GM12878 (cell line): ENCODE results near the gene RMP24.

Experiments
- ATAC-seq: fragments of 200-7000 bp; cut with Tn5 transposase; 3 replicates; pipeline ENCODE4 v1.9.1; 2020; ENCODE audit warnings: mild to moderate bottlenecking, moderate library complexity
- BruUV-seq: library from RNA; stranded (reverse); fragments of 400-500 nt; replicated peaks from 2 replicates; lab custom pipeline; 2021; lab: Mats Ljungman, UMichigan
- CTCF ChIA-PET: fragments of 300-600 bp; sonication (Branson Sonifier 250); formaldehyde crosslinking; extraction: SDS; loops from one replicate; lab custom pipeline; 2021; ENCODE audit warnings: inconsistent platforms; lab: Yijun Ruan, JAX
- POLR2A ChIA-PET: fragments of 350-600 bp; formaldehyde crosslinking; extraction: SDS; loops from one replicate; lab custom pipeline; 2021; ENCODE audit warnings: inconsistent platforms; lab: Charles Lee
- RAD21 ChIA-PET: fragments of 300-600 bp; sonication (Branson Sonifier 250); formaldehyde crosslinking; loops from one replicate; lab custom pipeline; 2023; ENCODE audit warnings: antibody characterized with exemption; ENCODE audit not compliant: unreplicated experiment; lab: Charles Lee
- SMC1A ChIA-PET: fragments of 300-600 bp; sonication (Branson Sonifier 250); formaldehyde crosslinking; loops from one replicate; lab custom pipeline; 2023; ENCODE audit not compliant: unreplicated experiment, uncharacterized antibody; lab: Charles Lee
- DNase-seq: peaks from one replicate; pipeline ENCODE4 v3.0.0-alpha.2; 2011; ENCODE audit warnings: low read depth, low spot score
- FAIRE-seq: peaks from 3 replicates; lab custom pipeline; 2011; peaks lifted over from hg19 to GRCh38; lab: Jason Lieb, UNC
- H2AFZ ChIP-seq: 2 replicates; pipeline ENCODE4 v1.6.0; 2011; ENCODE audit warnings: low read depth, low read length, control low read depth; ENCODE audit not compliant: control insufficient read depth
- H3K27ac ChIP-seq: 2 replicates; pipeline ENCODE4 v1.5.1; 2011; ENCODE audit warnings: control low read depth; ENCODE audit not compliant: control insufficient read depth, insufficient read depth
- H3K27me3 ChIP-seq, 2 experiments: replicated peaks in 1 of 2; 2 replicates each; pipeline versions ENCODE4 v1.6.0 to v1.6.1; 2011; ENCODE audit warnings: low read length in 1 of 2; ENCODE audit not compliant: control insufficient read depth in 2 of 2, insufficient read depth in 2 of 2
- H3K36me3 ChIP-seq, 2 experiments: 2 replicates each; pipeline ENCODE4 v1.5.1; 2011; ENCODE audit warnings: low read length in 1 of 2; ENCODE audit not compliant: control insufficient read depth in 2 of 2, insufficient read depth in 2 of 2
- H3K4me1 ChIP-seq: 2 replicates; pipeline ENCODE4 v1.6.1; 2011; ENCODE audit warnings: mild to moderate bottlenecking, low read length, moderate library complexity, mixed read lengths; ENCODE audit not compliant: control insufficient read depth, insufficient read depth
- H3K4me2 ChIP-seq: 2 replicates; pipeline ENCODE4 v1.6.0; 2011; ENCODE audit warnings: control low read depth; ENCODE audit not compliant: control insufficient read depth, insufficient read depth
- H3K4me3 ChIP-seq: fragments of 200-600 bp; sonication (generic); 2 replicates; pipeline ENCODE4 v1.5.1; 2016
- H3K79me2 ChIP-seq: 2 replicates; pipeline ENCODE4 v1.6.0; 2011; ENCODE audit warnings: low read length; ENCODE audit not compliant: control insufficient read depth, insufficient read depth
- H3K9ac ChIP-seq: 2 replicates; pipeline ENCODE4 v1.8.0; 2011; ENCODE audit warnings: low read length, control low read depth, mixed read lengths; ENCODE audit not compliant: control insufficient read depth, insufficient read depth
- H3K9me3 ChIP-seq: replicated peaks from 3 replicates; pipeline ENCODE4 v1.5.1; 2011; ENCODE audit warnings: mild to moderate bottlenecking, low read length; ENCODE audit not compliant: control insufficient read depth, insufficient read depth
- H4K20me1 ChIP-seq: 2 replicates; pipeline ENCODE4 v1.6.0; 2011; ENCODE audit not compliant: control insufficient read depth, insufficient read depth
- CEBPB ChIP-seq, 2 experiments: fragments of 150-350 bp in 1 of 2; IDR thresholded peaks; 2 replicates each; pipeline ENCODE4 v1.6.1; 2012 to 2014; ENCODE audit warnings: low read depth in 2 of 2, low read length in 2 of 2, borderline replicate concordance in 1 of 2, inconsistent platforms in 1 of 2
- CREB1 ChIP-seq: IDR thresholded peaks from 2 replicates; pipeline ENCODE4 v1.6.1; 2012; ENCODE audit warnings: low read depth, mild to moderate bottlenecking, inconsistent platforms
- ESRRA ChIP-seq: IDR thresholded peaks from 2 replicates; pipeline ENCODE4 v1.6.1; 2012; ENCODE audit warnings: mild to moderate bottlenecking, low read length, improper control_type of control experiment
- HDAC2 ChIP-seq: fragments of 200-600 bp; sonication (generic); IDR thresholded peaks from 2 replicates; pipeline ENCODE4 v1.6.1; 2017
- JUND ChIP-seq: IDR thresholded peaks from 2 replicates; pipeline ENCODE4 v1.6.1; 2012; ENCODE audit warnings: low read depth, mild to moderate bottlenecking, low read length, improper control_type of control experiment, moderate library complexity
- KDM1A ChIP-seq: fragments of 200-600 bp; sonication (generic); IDR thresholded peaks from 2 replicates; pipeline ENCODE4 v1.6.1; 2016; ENCODE audit warnings: borderline replicate concordance
- KLF5 ChIP-seq: fragments of 450-650 bp; IDR thresholded peaks from 2 replicates; pipeline ENCODE4 v1.6.1; 2014; ENCODE audit warnings: mild to moderate bottlenecking; ENCODE audit not compliant: partially characterized antibody
- POLR2A ChIP-seq: IDR thresholded peaks from 2 replicates; pipeline ENCODE4 v1.6.1; 2011; ENCODE audit warnings: low read depth, mild to moderate bottlenecking, low read length
- POLR2AphosphoS2 ChIP-seq: IDR thresholded peaks from 2 replicates; pipeline ENCODE4 v1.6.1; 2011; ENCODE audit warnings: low read depth, mild to moderate bottlenecking, low read length, improper control_type of control experiment, moderate library complexity
- RCOR1 ChIP-seq: conservative IDR thresholded peaks from 2 replicates; pipeline ENCODE4 v1.6.1; 2012; ENCODE audit warnings: low read depth, low read length, improper control_type of control experiment
- RELA ChIP-seq: fragments of 450-650 bp; IDR thresholded peaks from 2 replicates; pipeline ENCODE4 v1.8.0; 2014; ENCODE audit warnings: borderline replicate concordance; ENCODE audit not compliant: partially characterized antibody
- SMAD5 ChIP-seq: IDR thresholded peaks from 2 replicates; pipeline ENCODE4 v1.6.1; 2016; ENCODE audit warnings: antibody characterized with exemption, low read depth
- SREBF1 ChIP-seq: IDR thresholded peaks from 2 replicates; pipeline ENCODE4 v1.6.1; 2012; ENCODE audit warnings: mild to moderate bottlenecking, low read length
- SREBF2 ChIP-seq: IDR thresholded peaks from 2 replicates; pipeline ENCODE4 v1.6.1; 2012; ENCODE audit warnings: mild to moderate bottlenecking, low read length
- SRF ChIP-seq, 2 experiments: IDR thresholded peaks; 2 replicates each; pipeline ENCODE4 v1.6.1; 2011; ENCODE audit warnings: low read depth in 2 of 2, low read length in 2 of 2, mild to moderate bottlenecking in 1 of 2, moderate library complexity in 1 of 2
- WGBS: methylation state at CpG from one replicate; pipeline ENCODE4 v1.1.6; 2016; ENCODE audit warnings: low lambda C conversion rate; ENCODE audit not compliant: insufficient replicate concordance, insufficient coverage; ENCODE audit errors: missing lambda C conversion rate; 5-methylcytosine and 5-hydroxymethylcytosine counted together
- in situ Hi-C: fragments of 300-500 bp; cut with MboI; formaldehyde crosslinking; loops from 9 replicates; pipeline ENCODE4 v1.14.3; 2018; ENCODE audit warnings: mixed read lengths
- intact Hi-C: fragments of 100-400 bp; cut with micrococcal nuclease; formaldehyde crosslinking; loops from one replicate; pipeline ENCODE4 v1.14.2; 2022; ENCODE audit not compliant: unreplicated experiment
- TF ChIP-seq, protein P1 (sequence below): fragments of 450-650 bp; formaldehyde crosslinking; IDR thresholded peaks from 2 replicates; pipeline ENCODE4 v1.5.0; 2022; ENCODE audit warnings: mild to moderate bottlenecking, missing genetic modification characterization

Gene RMP24

DNA sequence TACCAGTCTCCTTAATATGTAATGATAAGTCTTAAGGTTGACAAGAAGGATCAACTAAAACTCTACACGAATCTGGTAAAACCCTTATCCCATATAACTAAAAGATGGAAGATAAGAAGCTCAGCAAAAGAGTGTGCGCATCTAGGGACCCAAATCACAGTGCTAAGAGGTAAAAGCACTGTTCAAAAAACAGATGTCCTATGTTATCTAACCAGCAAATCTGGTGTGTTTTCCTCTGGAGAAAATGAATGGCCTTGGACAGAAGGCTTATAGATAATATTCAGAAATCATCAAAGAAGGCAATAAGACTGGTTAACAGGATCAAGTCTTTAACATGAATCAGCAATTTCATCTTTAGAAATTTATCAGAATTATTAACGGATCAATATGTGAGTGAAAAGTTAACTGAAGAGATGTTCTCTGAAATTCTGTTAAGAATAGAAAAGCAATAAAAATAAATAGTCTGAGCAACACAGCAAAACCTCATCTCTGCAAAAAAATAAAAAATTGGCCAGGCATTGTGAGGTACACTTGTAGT is 47.8 kb downstream of the RMP24 start:
- CTCF ChIA-PET: interaction anchor here (0.5 to 4.0 kb wide), 7 partner anchors 22 to 264 kb away, joined by 3 to 20 read pairs (median 5); partner anchors contain the start of genes ELP2 and SLC39A6
- Histone ChIP-seq H3K79me2 (no peaks in the 10 kb centered on the region), H3K27me3 (no peaks in the 10 kb centered on the region), H3K4me1 (peaks cover 11% of the 10 kb centered on the region), H3K4me3 (no peak overlapping the region), H3K9ac (no peak overlapping the region), H3K9me3 (no peaks in the 10 kb centered on the region), H4K20me1 (no peaks in the 10 kb centered on the region), H3K27ac (no peak overlapping the region), H3K4me2 (no peak overlapping the region), H2AFZ (no peak overlapping the region), H3K36me3 (peaks cover 0 to 2% of the 10 kb centered on the region in 2 experiments; a peak in 2 of 4 replicates)
- FAIRE-seq: no peak
- RAD21 ChIA-PET: interaction anchor here (1.2 kb wide), 1 partner anchor 264 kb away, joined by 4 read pairs; no protein-coding TSS in a partner anchor
- BruUV-seq: no TSS peak
- ATAC-seq: no peak
- no peak for DNase-seq
- in situ Hi-C loops: no loop called here
- POLR2A ChIA-PET: no interaction called here
- intact Hi-C loops: no loop called here
- SMC1A ChIA-PET: interaction anchor here (0.7 to 7.0 kb wide), 7 partner anchors 9 to 321 kb away, joined by 3 to 91 read pairs (median 3); no protein-coding TSS in a partner anchor
- 95% methylated on average over 3 of the region's 3 CpGs for WGBS
- no peak for TF ChIP-seq KDM1A
- no peak for TF ChIP-seq CREB1
- no peak for TF ChIP-seq RCOR1
- TF ChIP-seq SREBF1: no peak
- TF ChIP-seq SREBF2: no peak
- TF ChIP-seq RELA: no peak
- no peak for TF ChIP-seq POLR2AphosphoS2
- no peak for TF ChIP-seq SMAD5
- TF ChIP-seq KLF5: no peak
- no peak for TF ChIP-seq POLR2A
- TF ChIP-seq, protein P1, sequence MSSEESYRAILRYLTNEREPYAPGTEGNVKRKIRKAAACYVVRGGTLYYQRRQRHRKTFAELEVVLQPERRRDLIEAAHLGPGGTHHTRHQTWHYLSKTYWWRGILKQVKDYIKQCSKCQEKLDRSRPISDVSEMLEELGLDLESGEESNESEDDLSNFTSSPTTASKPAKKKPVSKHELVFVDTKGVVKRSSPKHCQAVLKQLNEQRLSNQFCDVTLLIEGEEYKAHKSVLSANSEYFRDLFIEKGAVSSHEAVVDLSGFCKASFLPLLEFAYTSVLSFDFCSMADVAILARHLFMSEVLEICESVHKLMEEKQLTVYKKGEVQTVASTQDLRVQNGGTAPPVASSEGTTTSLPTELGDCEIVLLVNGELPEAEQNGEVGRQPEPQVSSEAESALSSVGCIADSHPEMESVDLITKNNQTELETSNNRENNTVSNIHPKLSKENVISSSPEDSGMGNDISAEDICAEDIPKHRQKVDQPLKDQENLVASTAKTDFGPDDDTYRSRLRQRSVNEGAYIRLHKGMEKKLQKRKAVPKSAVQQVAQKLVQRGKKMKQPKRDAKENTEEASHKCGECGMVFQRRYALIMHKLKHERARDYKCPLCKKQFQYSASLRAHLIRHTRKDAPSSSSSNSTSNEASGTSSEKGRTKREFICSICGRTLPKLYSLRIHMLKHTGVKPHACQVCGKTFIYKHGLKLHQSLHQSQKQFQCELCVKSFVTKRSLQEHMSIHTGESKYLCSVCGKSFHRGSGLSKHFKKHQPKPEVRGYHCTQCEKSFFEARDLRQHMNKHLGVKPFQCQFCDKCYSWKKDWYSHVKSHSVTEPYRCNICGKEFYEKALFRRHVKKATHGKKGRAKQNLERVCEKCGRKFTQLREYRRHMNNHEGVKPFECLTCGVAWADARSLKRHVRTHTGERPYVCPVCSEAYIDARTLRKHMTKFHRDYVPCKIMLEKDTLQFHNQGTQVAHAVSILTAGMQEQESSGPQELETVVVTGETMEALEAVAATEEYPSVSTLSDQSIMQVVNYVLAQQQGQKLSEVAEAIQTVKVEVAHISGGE (CRISPR knock-in tag): no peak
- TF ChIP-seq SRF (IDR thresholded peaks at IDR 0.05; ENCODE audit: low read depth in 2 of 2, low read length in 2 of 2): no peak
- no peak for TF ChIP-seq JUND
- TF ChIP-seq CEBPB (IDR thresholded peaks at IDR 0.05; ENCODE audit: borderline replicate concordance in 1 of 2, low read depth in 2 of 2, low read length in 2 of 2): no peak
- TF ChIP-seq ESRRA: no peak
- TF ChIP-seq HDAC2: no peak
